ENCODE measurements around the gene NDST1. TPM values are rescaled to one million over a fixed set of nuclear protein-coding genes. Genes with fewer than 3 reads are reported as not detected.

The NDST1 gene
- total RNA-seq, 1 experiment from 2014 or later: 69.9 TPM

DNA sequence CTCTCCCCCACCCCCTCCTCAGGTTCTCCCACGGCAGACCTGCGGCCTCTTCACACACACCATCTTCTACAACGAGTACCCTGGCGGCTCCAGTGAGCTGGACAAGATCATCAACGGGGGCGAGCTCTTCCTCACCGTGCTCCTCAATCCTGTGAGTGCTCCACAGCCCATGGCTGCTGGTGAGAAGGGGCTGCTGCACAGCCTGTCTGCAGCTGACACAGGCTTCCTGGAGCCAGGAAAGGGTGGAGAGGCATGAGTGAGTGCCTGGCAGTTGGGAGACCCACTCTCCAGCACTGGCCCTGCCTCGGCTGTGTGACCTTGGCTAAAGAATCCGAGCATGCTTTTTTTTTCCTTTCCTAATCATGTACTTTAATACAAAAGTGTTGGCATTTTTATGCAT is 31.3 kb downstream of the NDST1 start:
- CTCF ChIA-PET: no interaction called here
- TF ChIP-seq NR3C1 (CRISPR knock-in tag; conservative IDR thresholded peaks at IDR 0.05; ENCODE audit: low read depth) (no peak), ZNF263 (CRISPR knock-in tag; IDR thresholded peaks at IDR 0.05; ENCODE audit: low read depth) (peak; percentile 79), NR1H2 (CRISPR knock-in tag; IDR thresholded peaks at IDR 0.05) (no peak)
- TF ChIP-seq, protein P1, sequence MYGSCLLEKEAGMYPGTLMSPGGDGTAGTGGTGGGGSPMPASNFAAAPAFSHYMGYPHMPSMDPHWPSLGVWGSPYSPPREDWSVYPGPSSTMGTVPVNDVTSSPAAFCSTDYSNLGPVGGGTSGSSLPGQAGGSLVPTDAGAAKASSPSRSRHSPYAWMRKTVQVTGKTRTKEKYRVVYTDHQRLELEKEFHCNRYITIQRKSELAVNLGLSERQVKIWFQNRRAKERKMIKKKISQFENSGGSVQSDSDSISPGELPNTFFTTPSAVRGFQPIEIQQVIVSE (CRISPR knock-in tag; IDR thresholded peaks at IDR 0.05; ENCODE audit: borderline replicate concordance): no peak
- TF ChIP-seq, protein P2, sequence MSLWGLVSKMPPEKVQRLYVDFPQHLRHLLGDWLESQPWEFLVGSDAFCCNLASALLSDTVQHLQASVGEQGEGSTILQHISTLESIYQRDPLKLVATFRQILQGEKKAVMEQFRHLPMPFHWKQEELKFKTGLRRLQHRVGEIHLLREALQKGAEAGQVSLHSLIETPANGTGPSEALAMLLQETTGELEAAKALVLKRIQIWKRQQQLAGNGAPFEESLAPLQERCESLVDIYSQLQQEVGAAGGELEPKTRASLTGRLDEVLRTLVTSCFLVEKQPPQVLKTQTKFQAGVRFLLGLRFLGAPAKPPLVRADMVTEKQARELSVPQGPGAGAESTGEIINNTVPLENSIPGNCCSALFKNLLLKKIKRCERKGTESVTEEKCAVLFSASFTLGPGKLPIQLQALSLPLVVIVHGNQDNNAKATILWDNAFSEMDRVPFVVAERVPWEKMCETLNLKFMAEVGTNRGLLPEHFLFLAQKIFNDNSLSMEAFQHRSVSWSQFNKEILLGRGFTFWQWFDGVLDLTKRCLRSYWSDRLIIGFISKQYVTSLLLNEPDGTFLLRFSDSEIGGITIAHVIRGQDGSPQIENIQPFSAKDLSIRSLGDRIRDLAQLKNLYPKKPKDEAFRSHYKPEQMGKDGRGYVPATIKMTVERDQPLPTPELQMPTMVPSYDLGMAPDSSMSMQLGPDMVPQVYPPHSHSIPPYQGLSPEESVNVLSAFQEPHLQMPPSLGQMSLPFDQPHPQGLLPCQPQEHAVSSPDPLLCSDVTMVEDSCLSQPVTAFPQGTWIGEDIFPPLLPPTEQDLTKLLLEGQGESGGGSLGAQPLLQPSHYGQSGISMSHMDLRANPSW (CRISPR knock-in tag; conservative IDR thresholded peaks at IDR 0.05; ENCODE audit: low read depth): no peak
- POLR2A ChIA-PET: no interaction called here
- Mint-ChIP-seq H3K4me3 (no peak overlapping the region), H3K27ac (no peak overlapping the region), H3K4me1 (peaks cover 5% of the 10 kb centered on the region), H3K9me3 (peaks cover 11% of the 10 kb centered on the region), H3K36me3 (peaks cover 71% of the 10 kb centered on the region), H3K27me3 (ENCODE audit: low read depth) (no peaks in the 10 kb centered on the region)
- no peak for DNase-seq (ENCODE audit: low spot score)
- no peak for ATAC-seq

DNA sequence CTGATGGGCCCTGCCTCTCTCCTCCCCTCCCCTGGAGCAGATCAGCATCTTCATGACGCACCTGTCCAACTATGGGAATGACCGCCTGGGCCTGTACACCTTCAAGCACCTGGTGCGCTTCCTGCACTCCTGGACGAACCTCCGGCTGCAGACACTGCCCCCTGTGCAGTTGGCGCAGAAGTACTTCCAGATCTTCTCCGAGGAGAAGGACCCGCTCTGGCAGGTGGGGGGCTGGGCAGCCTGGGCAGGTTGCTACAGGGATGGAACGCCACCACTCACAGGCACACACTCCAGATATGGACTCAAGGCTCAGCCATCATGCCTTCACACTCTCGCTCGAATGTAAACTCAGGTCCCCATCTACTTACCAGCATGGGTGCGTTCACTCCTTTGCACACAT is 32.1 kb downstream of the NDST1 start:
- Mint-ChIP-seq H3K27ac (no peak overlapping the region), H3K9me3 (peaks cover 11% of the 10 kb centered on the region), H3K4me3 (no peak overlapping the region), H3K27me3 (ENCODE audit: low read depth) (no peaks in the 10 kb centered on the region), H3K4me1 (peaks cover 5% of the 10 kb centered on the region), H3K36me3 (peaks cover 63% of the 10 kb centered on the region)
- DNase-seq (ENCODE audit: low spot score): no peak
- POLR2A ChIA-PET: no interaction called here
- CTCF ChIA-PET: no interaction called here
- no peak for ATAC-seq
- TF ChIP-seq TP53 (CRISPR knock-in tag; IDR thresholded peaks at IDR 0.05) (no peak), FOXK1 (CRISPR knock-in tag; IDR thresholded peaks at IDR 0.05) (no peak), GTF2I (CRISPR knock-in tag; conservative IDR thresholded peaks at IDR 0.05) (no peak), EMX1 (CRISPR knock-in tag; IDR thresholded peaks at IDR 0.05) (no peak), ESRRA (CRISPR knock-in tag; IDR thresholded peaks at IDR 0.05; ENCODE audit: borderline replicate concordance) (no peak), ETV6 (CRISPR knock-in tag; IDR thresholded peaks at IDR 0.05) (no peak), NR2C2 (CRISPR knock-in tag; IDR thresholded peaks at IDR 0.05) (no peak), PRRX2 (CRISPR knock-in tag; IDR thresholded peaks at IDR 0.05) (no peak), CBFB (CRISPR knock-in tag; IDR thresholded peaks at IDR 0.05; ENCODE audit: low read depth) (no peak)
- TF ChIP-seq, protein P3, sequence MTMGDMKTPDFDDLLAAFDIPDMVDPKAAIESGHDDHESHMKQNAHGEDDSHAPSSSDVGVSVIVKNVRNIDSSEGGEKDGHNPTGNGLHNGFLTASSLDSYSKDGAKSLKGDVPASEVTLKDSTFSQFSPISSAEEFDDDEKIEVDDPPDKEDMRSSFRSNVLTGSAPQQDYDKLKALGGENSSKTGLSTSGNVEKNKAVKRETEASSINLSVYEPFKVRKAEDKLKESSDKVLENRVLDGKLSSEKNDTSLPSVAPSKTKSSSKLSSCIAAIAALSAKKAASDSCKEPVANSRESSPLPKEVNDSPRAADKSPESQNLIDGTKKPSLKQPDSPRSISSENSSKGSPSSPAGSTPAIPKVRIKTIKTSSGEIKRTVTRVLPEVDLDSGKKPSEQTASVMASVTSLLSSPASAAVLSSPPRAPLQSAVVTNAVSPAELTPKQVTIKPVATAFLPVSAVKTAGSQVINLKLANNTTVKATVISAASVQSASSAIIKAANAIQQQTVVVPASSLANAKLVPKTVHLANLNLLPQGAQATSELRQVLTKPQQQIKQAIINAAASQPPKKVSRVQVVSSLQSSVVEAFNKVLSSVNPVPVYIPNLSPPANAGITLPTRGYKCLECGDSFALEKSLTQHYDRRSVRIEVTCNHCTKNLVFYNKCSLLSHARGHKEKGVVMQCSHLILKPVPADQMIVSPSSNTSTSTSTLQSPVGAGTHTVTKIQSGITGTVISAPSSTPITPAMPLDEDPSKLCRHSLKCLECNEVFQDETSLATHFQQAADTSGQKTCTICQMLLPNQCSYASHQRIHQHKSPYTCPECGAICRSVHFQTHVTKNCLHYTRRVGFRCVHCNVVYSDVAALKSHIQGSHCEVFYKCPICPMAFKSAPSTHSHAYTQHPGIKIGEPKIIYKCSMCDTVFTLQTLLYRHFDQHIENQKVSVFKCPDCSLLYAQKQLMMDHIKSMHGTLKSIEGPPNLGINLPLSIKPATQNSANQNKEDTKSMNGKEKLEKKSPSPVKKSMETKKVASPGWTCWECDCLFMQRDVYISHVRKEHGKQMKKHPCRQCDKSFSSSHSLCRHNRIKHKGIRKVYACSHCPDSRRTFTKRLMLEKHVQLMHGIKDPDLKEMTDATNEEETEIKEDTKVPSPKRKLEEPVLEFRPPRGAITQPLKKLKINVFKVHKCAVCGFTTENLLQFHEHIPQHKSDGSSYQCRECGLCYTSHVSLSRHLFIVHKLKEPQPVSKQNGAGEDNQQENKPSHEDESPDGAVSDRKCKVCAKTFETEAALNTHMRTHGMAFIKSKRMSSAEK (CRISPR knock-in tag; IDR thresholded peaks at IDR 0.05; ENCODE audit: borderline replicate concordance): no peak
- TF ChIP-seq, protein P4, sequence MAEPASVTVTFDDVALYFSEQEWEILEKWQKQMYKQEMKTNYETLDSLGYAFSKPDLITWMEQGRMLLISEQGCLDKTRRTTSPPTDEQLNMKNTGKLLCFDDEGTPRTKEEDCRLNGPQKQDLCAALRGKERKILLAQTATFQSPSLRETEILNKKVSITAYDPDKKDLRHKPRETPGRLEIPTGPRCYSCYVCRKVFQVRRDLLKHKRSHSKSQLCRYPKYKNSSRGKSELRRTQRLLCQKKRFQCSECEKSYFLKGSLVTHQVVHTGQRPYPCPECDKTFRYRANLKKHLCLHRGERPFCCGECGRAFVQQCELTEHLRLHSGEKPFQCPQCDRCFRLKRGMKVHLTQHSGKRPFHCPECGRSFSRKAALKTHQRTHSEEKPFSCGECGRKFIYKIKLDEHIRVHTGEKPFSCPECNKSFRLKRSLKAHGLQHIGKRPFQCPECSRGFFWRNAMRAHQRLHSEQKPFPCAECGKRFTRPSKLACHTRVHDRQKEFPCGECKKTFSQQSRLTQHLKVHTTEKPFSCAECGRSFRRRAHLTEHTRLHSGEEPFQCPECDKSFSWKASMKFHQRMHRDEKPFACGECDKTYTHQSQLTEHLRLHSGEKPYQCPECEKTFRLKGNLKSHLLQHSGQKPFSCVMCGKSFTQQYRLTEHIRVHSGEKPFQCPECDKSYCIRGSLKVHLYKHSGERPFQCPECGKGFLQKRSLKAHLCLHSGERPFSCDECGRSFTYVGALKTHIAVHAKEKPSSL (CRISPR knock-in tag; conservative IDR thresholded peaks at IDR 0.05): no peak
- TF ChIP-seq, protein P5, sequence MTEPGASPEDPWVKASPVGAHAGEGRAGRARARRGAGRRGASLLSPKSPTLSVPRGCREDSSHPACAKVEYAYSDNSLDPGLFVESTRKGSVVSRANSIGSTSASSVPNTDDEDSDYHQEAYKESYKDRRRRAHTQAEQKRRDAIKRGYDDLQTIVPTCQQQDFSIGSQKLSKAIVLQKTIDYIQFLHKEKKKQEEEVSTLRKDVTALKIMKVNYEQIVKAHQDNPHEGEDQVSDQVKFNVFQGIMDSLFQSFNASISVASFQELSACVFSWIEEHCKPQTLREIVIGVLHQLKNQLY (CRISPR knock-in tag; IDR thresholded peaks at IDR 0.05): no peak
- TF ChIP-seq, protein P6, sequence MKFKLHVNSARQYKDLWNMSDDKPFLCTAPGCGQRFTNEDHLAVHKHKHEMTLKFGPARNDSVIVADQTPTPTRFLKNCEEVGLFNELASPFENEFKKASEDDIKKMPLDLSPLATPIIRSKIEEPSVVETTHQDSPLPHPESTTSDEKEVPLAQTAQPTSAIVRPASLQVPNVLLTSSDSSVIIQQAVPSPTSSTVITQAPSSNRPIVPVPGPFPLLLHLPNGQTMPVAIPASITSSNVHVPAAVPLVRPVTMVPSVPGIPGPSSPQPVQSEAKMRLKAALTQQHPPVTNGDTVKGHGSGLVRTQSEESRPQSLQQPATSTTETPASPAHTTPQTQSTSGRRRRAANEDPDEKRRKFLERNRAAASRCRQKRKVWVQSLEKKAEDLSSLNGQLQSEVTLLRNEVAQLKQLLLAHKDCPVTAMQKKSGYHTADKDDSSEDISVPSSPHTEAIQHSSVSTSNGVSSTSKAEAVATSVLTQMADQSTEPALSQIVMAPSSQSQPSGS (CRISPR knock-in tag; IDR thresholded peaks at IDR 0.05; ENCODE audit: borderline replicate concordance, low read depth): no peak
- TF ChIP-seq, protein P7, sequence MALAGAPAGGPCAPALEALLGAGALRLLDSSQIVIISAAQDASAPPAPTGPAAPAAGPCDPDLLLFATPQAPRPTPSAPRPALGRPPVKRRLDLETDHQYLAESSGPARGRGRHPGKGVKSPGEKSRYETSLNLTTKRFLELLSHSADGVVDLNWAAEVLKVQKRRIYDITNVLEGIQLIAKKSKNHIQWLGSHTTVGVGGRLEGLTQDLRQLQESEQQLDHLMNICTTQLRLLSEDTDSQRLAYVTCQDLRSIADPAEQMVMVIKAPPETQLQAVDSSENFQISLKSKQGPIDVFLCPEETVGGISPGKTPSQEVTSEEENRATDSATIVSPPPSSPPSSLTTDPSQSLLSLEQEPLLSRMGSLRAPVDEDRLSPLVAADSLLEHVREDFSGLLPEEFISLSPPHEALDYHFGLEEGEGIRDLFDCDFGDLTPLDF (CRISPR knock-in tag; IDR thresholded peaks at IDR 0.05): no peak
- TF ChIP-seq, protein P2 (CRISPR knock-in tag; conservative IDR thresholded peaks at IDR 0.05; ENCODE audit: low read depth): no peak
